Thoracic aorta (tissue), 2 donors: Measurements from ENCODE around the gene COQ10A. TPM values are rescaled to one million over a fixed set of nuclear protein-coding genes. Genes with fewer than 3 reads are reported as not detected.

Experiments used
- ATAC-seq: fragments of 150-250 bp; one replicate; pipeline ENCODE4 v1.8.0; 2017; ENCODE audit warnings: low read depth; ENCODE audit not compliant: insufficient number of reproducible peaks, low FRiP score
- DNase-seq: peaks from one replicate; pipeline ENCODE4 v3.0.0-alpha.2; 2020; ENCODE audit warnings: low spot score
- H3K27ac ChIP-seq, 2 donors: fragments of 200-600 bp; sonication (generic); 1 replicate in 1 of 2; 2 replicates in 1 of 2; pipeline ENCODE4 v1.5.1; 2016; ENCODE audit warnings: mild to moderate bottlenecking in 2 of 2, moderate library complexity in 2 of 2
- H3K27me3 ChIP-seq: fragments of 200-600 bp; sonication (generic); replicated peaks from 2 replicates; pipeline ENCODE4 v1.6.0; 2016; ENCODE audit warnings: mild to moderate bottlenecking; ENCODE audit not compliant: insufficient read depth
- H3K36me3 ChIP-seq: fragments of 200-600 bp; sonication (generic); one replicate; pipeline ENCODE4 v1.5.1; 2016
- H3K4me1 ChIP-seq, 2 donors: fragments of 200-600 bp; sonication (generic); 1 replicate in 1 of 2; 2 replicates in 1 of 2; pipeline versions ENCODE4 v1.5.1 to v1.6.0; 2016; ENCODE audit warnings: low read depth in 2 of 2, mild to moderate bottlenecking in 1 of 2; ENCODE audit not compliant: control insufficient read depth in 1 of 2
- H3K4me3 ChIP-seq: fragments of 200-600 bp; sonication (generic); 2 replicates; pipeline ENCODE4 v1.5.1; 2016; ENCODE audit warnings: mild to moderate bottlenecking
- H3K9me3 ChIP-seq: fragments of 200-600 bp; sonication (generic); 2 replicates; pipeline ENCODE4 v1.5.1; 2016
- total RNA-seq, 2 donors: library from RNA; depleted of rRNA; stranded (reverse); fragments of >200 nt; gene quantifications; one replicate each; pipeline versions ENCODE4 v1.1.0 to v1.2.3, GENCODE V29; 2016
- TF ChIP-seq, protein P1 (sequence below): fragments of 200-600 bp; sonication (generic); IDR thresholded peaks from one replicate; pipeline ENCODE4 v1.5.1; 2019; ENCODE audit warnings: antibody characterized with exemption

COQ10A gene
- total RNA-seq, 2 donors from 2014 or later: 14.6 to 26.3 TPM

DNA sequence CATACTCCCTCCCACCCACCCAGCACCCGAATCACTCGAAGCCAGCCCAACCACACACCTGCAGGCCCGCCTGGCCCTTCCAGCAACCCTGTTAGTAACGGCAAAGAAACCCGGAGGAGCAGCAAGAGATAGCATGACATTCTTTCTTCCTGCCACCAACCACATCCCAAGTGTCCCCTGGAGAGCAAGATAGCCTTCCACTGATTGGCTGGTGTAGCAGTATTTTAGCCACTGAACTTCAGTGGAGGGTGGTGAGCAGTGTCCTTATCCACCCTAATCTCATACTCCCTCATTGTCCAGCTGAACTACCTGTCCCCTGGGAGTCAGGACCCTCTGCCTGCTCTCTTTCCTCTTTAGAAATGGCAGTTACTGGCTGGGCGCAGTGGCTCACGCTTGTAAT lies 37.7 kb upstream of the COQ10A start:
- H3K27me3 ChIP-seq: no peaks in the 10 kb centered on the region
- no peak for ATAC-seq

DNA sequence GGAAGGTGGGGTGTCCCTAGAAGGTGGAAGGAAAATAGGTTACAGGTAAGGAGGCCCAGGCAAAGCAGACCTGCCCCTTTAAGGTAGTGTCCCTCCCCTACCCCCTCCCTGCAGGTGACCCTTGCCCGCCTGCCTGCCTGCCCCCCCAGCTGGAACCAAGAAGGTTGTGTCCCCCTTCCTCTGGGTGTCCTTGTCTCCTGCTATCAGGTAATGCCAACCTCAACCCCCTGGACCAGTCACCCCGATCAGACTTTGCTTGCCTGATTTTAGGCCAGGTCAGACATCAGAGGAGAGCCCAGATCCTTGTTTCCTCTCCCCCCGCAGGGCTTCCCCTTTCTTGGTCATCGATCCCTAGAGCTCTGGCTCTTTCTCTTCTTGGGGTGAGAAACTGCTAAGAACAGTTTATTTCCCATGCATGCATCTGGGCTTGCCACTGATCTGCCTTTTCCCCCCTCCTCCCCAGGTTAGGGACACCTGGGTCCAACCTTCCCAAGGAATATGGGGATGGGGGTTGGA lies 36.8 kb upstream of the COQ10A start, which contains the start of gene SLC39A5:
Gene SLC39A5 (plus strand): TSS at position 136 of the 516 bp plus-strand sequence. CDS start 1,224 bp downstream, outside the sequence.
- Histone ChIP-seq H3K9me3 (no peaks in the 10 kb centered on the region), H3K36me3 (no peaks in the 10 kb centered on the region), H3K27ac (no peak within 1 kb of the TSS), H3K4me3 (no peak within 1 kb of the TSS), H3K4me1 (peaks cover 0 to 6% of the 10 kb centered on the region in 2 donors), H3K27me3 (no peaks in the 10 kb centered on the region)
- ATAC-seq: no peak
- TF ChIP-seq, protein P1, sequence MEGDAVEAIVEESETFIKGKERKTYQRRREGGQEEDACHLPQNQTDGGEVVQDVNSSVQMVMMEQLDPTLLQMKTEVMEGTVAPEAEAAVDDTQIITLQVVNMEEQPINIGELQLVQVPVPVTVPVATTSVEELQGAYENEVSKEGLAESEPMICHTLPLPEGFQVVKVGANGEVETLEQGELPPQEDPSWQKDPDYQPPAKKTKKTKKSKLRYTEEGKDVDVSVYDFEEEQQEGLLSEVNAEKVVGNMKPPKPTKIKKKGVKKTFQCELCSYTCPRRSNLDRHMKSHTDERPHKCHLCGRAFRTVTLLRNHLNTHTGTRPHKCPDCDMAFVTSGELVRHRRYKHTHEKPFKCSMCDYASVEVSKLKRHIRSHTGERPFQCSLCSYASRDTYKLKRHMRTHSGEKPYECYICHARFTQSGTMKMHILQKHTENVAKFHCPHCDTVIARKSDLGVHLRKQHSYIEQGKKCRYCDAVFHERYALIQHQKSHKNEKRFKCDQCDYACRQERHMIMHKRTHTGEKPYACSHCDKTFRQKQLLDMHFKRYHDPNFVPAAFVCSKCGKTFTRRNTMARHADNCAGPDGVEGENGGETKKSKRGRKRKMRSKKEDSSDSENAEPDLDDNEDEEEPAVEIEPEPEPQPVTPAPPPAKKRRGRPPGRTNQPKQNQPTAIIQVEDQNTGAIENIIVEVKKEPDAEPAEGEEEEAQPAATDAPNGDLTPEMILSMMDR: no peak
- DNase-seq: no peak

More for the DNA sequence above, 37.7 kb upstream of the COQ10A start:
- no peak for DNase-seq
- H3K27ac ChIP-seq: no peak overlapping the region
- no peak overlapping the region for H3K4me3 ChIP-seq
- peaks cover 0 to 11% of the 10 kb centered on the region in 2 donors for H3K4me1 ChIP-seq
- H3K36me3 ChIP-seq: no peaks in the 10 kb centered on the region
- H3K9me3 ChIP-seq: no peaks in the 10 kb centered on the region
- TF ChIP-seq, protein P1: no peak

DNA sequence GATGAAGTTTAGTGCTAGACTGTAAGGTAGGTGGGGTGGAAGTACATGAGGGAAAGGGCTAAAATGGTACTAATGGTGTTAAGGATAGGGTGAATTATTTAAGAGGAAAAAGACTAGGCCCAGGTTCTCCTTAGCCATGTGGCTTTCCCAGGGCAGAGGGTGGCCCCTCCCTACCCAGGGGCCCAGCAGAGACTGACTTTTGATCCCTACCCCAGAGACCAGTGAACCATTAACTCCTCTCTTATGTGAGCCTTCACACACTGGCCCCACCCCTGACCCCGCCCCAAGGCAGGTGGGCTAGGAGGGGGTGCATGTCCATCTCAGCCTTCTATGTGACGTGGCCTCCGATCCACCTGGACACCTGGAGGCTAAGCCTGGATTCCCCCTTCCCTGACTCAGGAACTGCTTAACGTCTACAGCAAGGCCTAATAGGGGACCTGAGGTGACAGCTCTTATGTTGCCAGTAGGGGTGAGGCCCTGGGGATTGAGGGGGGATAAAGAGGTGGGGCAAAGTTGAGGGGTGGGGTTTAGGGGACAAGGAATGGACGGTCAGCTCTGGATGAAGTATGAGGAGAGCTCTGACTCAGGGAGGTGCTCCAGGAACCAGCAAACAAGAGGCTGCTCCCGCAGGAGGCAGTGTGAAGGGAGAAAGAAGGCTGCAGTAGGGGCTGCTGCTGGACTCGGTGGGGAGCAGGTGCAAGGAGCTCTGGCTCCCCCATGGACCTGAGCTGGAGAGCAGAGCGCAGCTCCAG lies 36.1 kb upstream of the COQ10A start:
- no peaks in the 10 kb centered on the region for H3K27me3 ChIP-seq
- TF ChIP-seq, protein P1: no peak
- no peaks in the 10 kb centered on the region for H3K9me3 ChIP-seq
- H3K4me3 ChIP-seq: no peak overlapping the region
- no peaks in the 10 kb centered on the region for H3K4me1 ChIP-seq
- DNase-seq: no peak
- no peak for ATAC-seq
- no peak overlapping the region for H3K27ac ChIP-seq
- H3K36me3 ChIP-seq: no peaks in the 10 kb centered on the region

DNA sequence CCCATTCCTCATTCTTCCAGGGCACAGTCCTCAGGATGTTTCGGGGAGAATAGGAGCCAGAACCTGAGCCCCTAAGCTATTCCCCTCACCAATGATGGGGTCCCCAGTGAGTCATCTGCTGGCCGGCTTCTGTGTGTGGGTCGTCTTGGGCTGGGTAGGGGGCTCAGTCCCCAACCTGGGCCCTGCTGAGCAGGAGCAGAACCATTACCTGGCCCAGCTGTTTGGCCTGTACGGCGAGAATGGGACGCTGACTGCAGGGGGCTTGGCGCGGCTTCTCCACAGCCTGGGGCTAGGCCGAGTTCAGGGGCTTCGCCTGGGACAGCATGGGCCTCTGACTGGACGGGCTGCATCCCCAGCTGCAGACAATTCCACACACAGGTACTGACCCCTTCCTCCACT lies 35.6 kb upstream of the COQ10A start:
- TF ChIP-seq, protein P1: no peak
- ATAC-seq (no peak), DNase-seq (no peak)
- Histone ChIP-seq H3K27ac (no peak overlapping the region), H3K36me3 (no peaks in the 10 kb centered on the region), H3K9me3 (no peaks in the 10 kb centered on the region), H3K4me1 (no peaks in the 10 kb centered on the region), H3K27me3 (no peaks in the 10 kb centered on the region), H3K4me3 (no peak overlapping the region)

DNA sequence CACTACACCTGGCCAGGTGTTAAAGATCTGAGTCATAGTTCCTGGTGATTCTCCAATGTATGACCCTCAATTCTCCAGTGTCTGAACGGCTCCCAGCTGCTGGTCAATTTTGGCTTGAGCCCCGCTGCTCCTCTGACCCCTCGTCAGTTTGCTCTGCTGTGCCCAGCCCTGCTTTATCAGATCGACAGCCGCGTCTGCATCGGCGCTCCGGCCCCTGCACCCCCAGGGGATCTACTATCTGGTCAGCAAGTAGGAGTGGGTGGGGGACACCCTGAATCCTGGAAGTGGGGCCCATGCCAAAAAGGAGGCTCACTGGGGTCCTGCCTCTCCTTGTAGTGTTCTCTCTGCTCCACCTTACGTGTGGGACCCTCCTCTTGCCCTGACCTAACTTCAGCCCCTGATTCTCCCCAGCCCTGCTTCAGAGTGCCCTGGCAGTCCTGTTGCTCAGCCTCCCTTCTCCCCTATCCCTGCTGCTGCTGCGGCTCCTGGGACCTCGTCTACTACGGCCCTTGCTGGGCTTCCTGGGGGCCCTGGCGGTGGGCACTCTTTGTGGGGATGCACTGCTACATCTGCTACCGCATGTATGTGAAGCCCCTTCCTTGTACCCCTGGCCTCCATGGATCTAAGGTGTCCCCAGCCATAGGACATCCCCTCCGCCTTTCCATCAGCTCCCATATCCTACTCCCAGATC lies 31.9 kb upstream of the COQ10A start:
- Histone ChIP-seq H3K27me3 (no peaks in the 10 kb centered on the region), H3K4me1 (no peaks in the 10 kb centered on the region), H3K36me3 (peaks cover 9% of the 10 kb centered on the region), H3K4me3 (no peak overlapping the region), H3K9me3 (no peaks in the 10 kb centered on the region), H3K27ac (no peak overlapping the region)
- ATAC-seq: no peak
- TF ChIP-seq, protein P1: no peak
- DNase-seq: no peak
